Endothelial cell of hepatic sinusoid (primary cell): ENCODE measurements around the gene HSF2BP.
"Not testable (repeated sequence)": the region's sequence is repeated elsewhere in the genome, so short reads cannot be mapped to it uniquely, and the experiment has no call there.

Experiments used
- in situ Hi-C: cut with HindIII; loops from 2 replicates; pipeline ENCODE4 v1.10.0; 2017; ENCODE audit warnings: low sequenced_read_pairs

The HSF2BP gene

GRCh38 chr21:43659136-43660000 is at the start of gene HSF2BP, which contains the start of gene RRP1B:
TSS of gene HSF2BP (minus strand) at chr21:43659488. CDS start at chr21:43658096, 1,392 bp downstream.
TSS of gene RRP1B (plus strand) at chr21:43659560. CDS start at chr21:43659665, 105 bp downstream.
- in situ Hi-C loops = no loop called here

- in situ Hi-C loops = no loop called here
Measured at GRCh38 chr21:43708745-43709381, 49.6 kb upstream of the HSF2BP start.

GRCh38 chr21:43707462-43707861 is 48.2 kb upstream of the HSF2BP start:
- in situ Hi-C loops = no loop called here

GRCh38 chr21:43703035-43703880 is 44.0 kb upstream of the HSF2BP start:
- in situ Hi-C loops = no loop called here

GRCh38 chr21:43702785-43703034 is 43.4 kb upstream of the HSF2BP start:
- in situ Hi-C loops = no loop called here

GRCh38 chr21:43701936-43702784 is 42.9 kb upstream of the HSF2BP start:
- in situ Hi-C loops = no loop called here

GRCh38 chr21:43699933-43700599 is 40.8 kb upstream of the HSF2BP start:
- in situ Hi-C loops = no loop called here

- in situ Hi-C loops = not testable (repeated sequence)
Measured at GRCh38 chr21:43699492-43699777, 40.1 kb upstream of the HSF2BP start.

GRCh38 chr21:43697758-43698643 is 38.7 kb upstream of the HSF2BP start:
- in situ Hi-C loops = no loop called here

GRCh38 chr21:43696214-43696613 is 36.9 kb upstream of the HSF2BP start:
- in situ Hi-C loops = no loop called here

- in situ Hi-C loops = no loop called here
Measured at GRCh38 chr21:43694437-43695079, 35.3 kb upstream of the HSF2BP start.

GRCh38 chr21:43693981-43694380 is 34.7 kb upstream of the HSF2BP start:
- in situ Hi-C loops = no loop called here

- in situ Hi-C loops = no loop called here
Measured at GRCh38 chr21:43692949-43693348, 33.7 kb upstream of the HSF2BP start.

GRCh38 chr21:43691801-43692200 is 32.5 kb upstream of the HSF2BP start:
- in situ Hi-C loops = no loop called here

GRCh38 chr21:43691086-43691795 is 32.0 kb upstream of the HSF2BP start:
- in situ Hi-C loops = no loop called here

GRCh38 chr21:43690346-43690745 is 31.1 kb upstream of the HSF2BP start:
- in situ Hi-C loops = no loop called here

GRCh38 chr21:43689556-43690337 is 30.5 kb upstream of the HSF2BP start:
- in situ Hi-C loops = loop anchor here (5.0 kb wide), 1 partner anchor 83 kb away; no protein-coding TSS in a partner anchor
